Stimulated activated CD8-positive, alpha-beta memory T cell treated with anti-CD3 and anti-CD28 coated beads, Interleukin-2, amount 100 ng/mL, for 1 hour (primary cell): ENCODE measurements around the gene FAM83F.

Source experiments
- DNase-seq, 2 donors: peaks; one replicate each; pipeline ENCODE4 v3.0.0-alpha.2; 2020; ENCODE audit warnings: low read depth in 2 of 2

FAM83F gene

DNA sequence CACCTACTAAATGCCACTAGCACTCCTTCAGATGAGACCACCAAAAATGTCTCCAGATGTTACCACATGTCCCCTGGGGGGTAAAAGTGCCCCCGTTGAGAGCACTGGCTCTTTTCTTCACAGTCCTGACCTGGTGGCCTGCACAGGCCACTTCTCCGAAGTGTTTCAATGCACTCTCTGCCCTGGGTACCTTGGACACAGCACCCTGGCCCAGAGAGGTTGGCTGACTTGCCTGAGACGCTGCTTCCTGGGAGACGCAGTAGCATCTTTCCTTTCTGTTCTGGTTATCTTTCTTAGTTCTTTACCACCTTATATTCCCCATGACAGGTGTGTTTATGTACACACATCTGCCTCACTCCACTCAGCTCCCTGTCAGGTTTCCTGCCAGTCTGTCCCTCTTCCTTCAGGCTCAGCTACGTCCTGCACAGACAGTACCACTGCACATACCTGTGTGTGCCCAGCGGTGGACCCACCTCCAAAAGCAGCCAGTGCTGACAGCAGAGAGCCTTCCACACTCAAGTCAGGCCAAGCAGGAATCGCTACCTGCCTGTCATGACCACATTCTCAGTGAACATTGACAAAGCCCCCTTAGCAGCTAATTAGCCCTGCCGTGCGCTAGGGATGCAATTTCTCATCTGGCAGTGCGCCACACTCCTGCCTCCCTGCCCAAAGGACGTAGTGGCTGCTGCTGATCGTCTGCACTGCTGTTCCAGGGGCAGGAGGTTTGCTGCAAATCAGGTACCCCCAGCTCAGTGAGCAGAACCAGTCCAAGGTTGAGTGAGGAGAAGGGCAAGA is 39.0 kb downstream of the FAM83F start:
- no peak for DNase-seq

DNA sequence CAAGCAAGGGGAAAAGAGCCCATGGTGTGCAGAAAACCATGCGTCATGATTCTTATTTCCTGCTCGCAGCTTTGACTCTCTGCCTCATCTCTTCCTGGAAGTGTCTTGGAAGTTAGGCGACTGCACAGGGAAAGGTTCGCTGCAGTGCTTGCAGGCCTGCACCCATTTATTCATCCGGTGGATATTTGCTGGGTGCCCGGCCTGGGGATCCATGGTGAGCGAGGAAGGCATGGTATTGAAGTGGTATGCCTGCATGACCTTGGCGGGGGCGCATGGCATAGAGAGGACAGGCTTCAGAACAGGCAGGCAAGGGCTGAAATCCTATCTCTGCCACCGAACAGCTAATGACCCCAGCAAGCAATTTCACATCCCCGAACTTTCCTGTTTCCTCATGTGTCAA is 40.6 kb downstream of the FAM83F start:
- no peak for DNase-seq

DNA sequence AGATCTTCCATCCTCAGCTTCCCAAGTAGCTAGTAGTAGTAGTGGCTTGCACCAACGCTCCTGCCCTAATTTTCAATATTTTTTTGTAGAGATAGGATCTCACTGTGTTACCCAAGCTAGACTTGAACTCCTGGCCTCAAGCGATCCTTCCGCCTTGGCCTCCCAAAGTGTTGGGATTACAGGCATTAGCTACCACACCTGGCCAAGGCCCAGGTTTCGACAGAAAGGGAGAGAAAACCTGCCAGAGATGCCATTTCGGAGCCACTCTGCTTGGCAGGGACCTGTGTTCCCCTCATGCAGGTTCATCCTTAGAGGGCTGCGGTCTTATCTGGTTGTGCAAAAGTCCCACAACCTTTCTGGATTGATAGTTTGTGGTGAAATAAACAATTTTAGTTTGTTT is 41.4 kb downstream of the FAM83F start:
- no peak for DNase-seq

DNA sequence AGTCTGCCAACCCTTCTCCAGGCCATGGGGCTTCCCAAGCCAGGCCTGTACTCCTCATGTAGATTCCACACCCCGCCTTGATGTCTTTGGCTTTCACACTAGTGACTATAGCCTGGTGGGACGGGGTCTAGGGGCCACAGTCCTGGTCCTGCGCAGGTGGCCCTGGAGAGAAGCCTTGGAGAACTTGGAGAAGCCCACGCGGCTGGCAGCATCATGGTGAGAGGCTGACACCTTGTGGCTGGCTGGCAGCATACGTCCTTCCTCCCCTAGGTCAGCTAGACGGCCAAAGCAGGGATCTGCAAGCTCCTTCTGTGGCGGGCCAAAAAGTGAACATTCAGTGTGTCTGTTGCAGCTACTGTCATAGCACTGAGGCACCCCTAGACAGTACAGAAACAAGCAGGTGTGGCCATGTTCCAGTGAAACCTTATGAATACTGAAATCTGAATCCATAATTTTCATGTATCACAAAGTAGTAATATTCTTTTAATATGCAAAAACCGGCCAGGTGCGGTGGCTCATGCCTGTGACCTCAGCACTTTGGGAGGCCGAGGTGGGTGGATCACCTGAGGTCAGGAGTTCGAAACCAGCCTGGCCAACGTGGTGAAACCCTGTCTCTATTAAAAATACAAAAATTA is 42.0 kb downstream of the FAM83F start:
- DNase-seq, result no peak

DNA sequence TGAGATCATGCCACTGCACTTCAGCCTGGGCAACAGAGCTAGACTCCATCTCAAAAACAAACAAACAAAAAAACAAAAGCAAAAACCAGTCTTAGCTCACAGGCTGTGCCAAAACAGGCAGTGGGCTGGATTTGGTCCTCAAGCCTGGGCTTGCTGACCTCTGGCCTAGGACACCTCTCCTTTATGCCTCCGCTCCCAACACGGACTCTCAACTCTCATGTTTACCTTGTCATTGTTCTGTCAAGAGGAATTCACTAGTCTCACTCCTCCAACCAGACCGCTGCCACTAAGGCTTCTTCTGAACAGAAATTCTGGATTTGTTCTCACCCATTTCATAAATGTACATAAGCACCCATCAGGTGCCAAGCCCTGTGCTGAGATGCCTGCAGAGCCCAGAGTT is 42.6 kb downstream of the FAM83F start:
- no peak for DNase-seq

DNA sequence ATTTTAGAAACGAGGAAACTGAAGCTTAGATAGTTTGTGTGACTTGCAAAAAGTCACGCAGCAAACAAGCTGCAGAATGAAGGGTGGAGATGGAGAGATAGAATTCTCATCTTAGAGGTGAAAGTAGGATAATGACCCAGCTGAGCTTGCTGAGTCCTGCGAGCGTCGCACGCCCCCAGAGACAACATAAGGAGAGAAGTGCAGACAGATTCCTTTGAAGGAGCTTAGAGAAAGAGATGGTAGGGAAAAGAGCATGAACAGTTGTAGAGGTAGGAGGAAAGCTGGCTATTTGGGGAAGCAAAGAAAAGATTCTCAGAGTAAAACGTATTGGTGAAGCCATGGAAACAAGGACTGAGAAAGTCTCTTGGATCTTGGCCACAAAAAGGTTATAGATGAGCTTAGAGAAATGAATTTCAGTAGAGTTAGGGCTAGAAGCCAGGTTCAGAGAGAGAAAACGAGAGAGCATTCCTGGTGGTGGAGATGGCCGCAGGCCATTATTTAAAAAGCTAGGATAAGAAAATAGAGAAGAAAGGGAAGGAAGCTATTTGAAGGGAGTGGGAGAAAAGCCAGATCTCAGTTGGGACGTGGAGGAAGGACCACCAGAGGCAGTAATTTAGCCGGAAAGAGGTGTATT is 44.8 kb downstream of the FAM83F start:
- DNase-seq, result no peak

DNA sequence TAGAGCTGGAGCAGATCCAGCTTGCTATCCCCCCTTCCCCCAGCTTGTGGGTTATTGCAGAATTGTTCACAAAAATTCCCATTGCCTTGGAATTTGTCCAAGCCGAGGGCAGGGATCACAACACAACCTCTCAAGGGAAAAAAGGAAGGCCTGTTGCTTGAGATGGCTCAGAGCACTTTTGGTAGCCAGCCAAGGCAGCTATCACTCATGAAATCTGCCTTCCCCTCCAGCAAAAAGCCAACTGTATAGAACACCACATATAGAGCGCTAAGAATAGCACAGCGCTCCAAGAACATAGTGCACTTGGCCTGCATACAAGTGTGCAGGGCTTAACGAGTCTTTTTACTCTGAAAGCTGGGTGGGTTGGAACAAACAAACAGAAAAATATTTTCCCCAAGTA is 46.2 kb downstream of the FAM83F start:
- DNase-seq, result no peak

DNA sequence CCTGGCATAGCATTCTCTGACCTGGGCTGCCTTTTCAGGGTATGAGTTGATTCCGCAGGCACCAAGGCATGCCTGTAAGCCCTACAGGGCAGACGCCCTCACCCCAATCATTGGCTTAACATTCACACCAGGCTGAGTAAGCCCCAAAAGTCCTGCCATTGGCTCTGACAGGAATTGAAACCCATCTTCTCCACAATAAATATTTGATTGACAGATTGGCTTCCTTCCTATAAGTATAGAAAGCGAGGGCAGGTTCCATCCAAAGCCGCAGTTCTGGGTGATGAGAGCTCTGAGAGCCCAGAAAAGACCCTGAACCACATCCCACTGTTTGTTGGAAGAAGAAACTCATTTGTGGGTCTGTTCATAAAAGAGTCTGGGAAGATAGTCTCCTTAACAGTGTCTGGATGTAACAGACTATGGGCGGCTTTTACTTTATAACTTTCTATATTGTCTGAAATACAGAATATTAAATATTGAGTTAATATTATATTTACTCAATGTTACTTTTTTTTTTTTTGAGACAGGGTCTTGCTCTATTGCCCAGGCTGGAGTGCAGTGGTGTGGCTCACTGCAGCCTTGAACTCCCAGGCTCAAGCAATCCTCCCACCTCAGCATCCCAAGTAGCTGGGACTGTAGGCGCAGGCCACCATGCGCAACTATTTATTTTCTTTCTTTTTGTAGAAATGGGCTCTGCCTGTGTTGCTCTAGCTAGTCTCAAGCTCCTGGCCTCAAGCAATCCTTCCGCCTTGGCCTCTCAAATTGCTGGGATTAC is 46.8 kb downstream of the FAM83F start:
- no peak for DNase-seq

DNA sequence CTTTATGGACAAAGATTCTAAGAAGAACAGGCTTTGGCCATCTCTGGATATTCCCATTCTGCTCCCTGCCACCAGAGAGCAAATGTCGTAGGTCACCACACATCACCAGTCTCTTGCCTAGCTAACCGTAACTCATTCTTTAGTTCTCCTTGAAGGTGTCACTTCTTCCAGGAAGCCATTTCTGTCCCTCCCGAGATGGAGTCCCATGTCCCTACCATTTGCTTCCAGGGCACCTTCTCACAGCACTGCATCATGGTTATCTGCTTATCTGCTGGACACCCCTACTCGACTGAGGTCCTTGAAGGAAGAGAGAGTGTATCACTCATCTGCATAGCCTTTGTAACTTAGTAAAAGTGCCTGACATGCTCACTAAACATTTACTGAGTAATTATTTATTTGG is 47.6 kb downstream of the FAM83F start:
- DNase-seq, result no peak

DNA sequence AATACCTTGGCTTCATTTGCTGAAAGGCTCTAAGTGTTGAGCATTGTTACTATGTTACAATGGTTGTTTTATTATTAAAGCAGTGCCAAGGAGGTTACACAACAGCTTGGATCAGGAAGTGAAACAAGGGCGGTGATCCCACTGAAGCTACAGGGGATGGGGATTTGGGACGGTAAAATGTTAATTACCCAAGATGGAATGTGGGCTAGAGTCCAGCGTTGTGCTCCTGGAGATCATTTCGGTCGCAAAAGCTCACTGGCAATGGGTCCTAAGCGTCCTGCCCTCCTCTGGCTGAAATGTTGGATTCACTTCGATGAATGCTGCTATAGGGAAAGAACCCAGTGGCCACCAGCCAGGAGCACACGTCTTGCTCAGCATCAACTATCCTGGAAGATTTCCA is 48.3 kb downstream of the FAM83F start:
- no peak for DNase-seq

DNA sequence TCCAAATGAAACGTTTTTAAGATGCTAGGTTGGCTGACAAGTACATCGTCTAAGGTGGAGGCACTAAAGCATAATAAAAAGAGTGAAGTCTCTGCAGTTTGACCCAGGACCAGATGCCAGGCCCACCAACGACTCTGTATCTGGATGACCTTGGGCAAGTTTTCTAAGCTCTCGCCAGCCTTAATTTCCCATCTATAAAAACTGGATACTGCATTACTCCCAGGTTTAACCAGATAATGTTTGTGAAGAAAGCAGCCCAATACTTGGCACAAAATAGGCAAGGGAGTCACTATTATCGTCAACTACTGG is 49.0 kb downstream of the FAM83F start:
- DNase-seq, result no peak

DNA sequence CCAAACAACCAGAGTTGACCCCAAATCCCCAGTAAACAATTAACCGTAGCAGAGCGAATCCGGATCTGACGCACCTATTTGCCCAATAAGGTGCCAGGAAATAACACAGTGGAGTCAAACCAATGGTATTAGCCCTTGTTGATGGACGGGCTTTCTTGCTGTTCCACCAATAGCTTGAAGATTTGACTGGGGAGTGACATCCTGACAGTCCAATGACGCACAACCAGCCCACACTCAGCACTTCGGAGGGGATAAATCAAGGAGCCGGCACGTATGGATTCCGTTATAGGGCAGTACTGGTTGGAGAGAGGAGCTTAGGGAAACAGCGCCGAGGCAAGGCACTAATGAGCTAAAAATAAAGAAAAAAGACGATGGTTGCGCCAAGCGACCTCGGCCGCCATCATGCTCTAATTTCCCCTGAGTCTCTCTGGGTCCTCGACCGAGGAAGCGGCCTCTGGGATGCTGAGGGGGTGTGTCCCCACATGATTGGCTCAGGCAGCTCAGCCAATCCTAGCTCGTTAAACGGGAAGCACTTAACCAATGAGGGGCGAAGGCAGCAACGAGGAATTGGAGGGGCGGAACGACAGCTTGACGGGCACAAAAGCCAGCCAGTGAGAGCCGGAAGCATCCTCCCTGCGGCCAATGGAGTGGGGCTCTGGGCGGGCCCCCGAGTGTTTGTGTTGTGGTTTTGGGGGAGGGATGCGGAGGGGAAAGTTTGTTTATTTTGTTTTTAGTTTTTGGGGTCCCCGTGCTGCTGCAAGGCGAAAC is 49.5 kb downstream of the FAM83F start:
- DNase-seq, result peak; percentile 96

DNA sequence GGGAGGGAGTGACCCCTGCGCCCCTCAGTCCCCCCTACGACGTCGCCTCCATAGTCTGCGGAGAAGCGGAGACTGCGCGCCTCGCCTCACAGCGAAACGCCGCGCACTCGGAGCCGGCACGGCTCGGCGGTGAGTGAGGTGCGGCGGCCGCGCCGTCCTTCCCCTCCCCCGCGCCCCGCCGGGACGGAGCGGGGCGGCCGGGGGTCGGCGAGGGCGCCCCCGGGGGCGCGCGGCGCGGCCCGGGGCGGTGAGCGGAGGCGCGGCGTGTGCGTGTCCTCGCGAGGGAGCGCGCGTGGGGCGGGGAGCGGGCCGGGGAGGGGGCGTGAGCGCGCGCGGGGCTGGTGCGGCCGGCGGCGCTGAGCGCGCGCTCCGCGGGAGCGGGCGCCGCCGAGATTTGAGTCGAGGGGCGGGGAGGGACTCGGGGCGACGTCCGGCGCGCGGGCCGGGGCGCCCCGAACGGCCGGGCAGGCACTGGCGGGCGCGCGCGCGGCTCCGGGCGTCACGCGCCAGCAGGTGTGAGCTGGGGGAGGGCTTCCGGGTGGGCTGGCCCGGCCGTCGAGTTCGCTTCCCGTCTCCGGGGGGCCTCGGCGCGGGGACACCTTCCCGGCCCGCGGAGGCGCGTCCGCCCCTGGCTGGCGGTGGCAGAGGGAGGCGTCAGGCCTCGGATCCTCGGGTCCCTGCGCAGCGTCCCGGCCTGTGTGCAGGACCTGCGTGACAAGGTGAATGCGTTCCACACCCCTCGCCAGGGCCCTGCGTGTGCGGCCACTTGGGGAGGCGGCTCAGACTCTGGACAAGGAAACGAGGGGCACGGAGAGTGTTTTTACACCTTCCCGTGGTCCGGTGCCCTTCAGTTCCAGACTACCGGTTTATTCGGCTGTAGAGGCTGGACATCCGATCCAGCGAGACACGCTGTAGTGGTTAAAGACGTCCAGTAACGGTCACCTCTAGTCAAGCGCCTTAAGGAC is 50.4 kb downstream of the FAM83F start:
- peak; percentile 55 to 56 for DNase-seq

DNA sequence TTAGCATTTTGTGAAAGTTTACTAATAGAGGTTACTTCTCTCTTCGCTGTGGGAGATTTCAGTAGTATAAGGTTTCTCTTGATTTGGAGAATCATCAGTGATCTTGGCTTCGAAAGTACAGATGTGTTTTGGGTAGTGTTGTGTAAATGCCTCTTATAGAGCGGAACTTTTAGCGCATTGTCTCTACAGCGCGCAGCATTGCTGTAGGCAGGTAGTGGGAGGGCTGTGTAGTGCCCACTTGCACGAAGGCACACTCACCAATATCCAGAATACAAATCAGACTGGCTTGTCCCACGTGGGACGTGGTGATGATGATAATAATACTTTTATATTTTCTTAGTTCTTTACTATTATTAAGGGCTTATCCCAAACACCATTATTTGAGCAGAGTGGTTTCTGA is 51.4 kb downstream of the FAM83F start:
- DNase-seq, result no peak

DNA sequence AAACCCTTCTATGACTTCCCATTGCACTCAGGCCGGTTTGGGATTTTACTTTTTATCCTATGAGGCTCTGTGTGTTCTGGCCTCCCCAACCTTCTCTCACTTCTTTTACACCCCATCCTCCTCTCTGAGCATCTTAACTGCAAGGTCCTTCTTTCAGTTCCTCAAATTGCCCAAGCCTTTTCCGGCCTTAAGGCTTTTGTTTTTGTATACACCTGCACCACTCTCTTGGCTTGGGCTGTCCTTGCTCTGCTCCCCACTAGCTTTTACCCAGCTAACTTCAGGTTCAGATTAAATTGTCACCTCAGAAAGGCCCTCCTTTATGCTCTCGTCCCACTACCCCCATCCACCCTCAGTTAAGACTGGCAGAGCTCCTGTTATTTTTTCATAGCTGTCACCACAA is 55.5 kb downstream of the FAM83F start:
- no peak for DNase-seq

DNA sequence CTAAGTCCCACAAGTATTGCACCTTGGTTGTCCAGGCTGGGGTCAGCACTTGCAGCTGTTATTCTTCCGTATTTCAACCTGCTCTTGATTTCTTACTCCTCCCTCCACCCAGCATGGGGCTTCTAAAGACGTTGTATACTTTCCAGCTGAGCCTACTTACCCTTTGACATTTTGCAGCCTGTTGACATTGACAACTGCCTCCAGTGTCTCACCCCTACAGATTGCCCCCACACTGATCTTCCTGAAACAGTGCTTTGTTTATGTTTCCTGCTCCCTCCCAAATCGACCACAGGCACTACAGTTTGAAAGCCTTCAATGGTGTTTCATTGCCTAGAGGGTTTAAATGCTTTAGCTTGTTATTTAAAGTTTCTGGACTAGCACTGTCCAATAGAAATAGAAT is 56.6 kb downstream of the FAM83F start:
- no peak for DNase-seq

DNA sequence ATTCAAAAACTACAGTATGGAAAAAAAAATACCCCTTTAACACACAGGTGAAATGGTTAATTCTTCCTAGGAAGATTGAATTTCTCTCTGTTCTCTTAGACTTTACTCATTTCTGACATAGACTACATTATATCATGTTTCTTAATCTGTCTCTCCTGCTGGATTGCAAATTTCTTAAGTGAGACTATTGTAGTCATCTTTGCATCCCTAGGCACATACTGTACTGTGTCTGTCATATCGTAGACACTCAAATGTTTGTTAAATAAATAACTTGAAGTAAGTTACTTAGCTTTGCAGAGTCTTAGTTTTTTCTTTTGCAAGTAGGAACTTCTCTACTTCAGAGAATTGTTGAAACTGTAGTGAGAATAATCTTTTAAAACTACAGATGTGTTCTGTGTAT is 58.7 kb downstream of the FAM83F start:
- no peak for DNase-seq

DNA sequence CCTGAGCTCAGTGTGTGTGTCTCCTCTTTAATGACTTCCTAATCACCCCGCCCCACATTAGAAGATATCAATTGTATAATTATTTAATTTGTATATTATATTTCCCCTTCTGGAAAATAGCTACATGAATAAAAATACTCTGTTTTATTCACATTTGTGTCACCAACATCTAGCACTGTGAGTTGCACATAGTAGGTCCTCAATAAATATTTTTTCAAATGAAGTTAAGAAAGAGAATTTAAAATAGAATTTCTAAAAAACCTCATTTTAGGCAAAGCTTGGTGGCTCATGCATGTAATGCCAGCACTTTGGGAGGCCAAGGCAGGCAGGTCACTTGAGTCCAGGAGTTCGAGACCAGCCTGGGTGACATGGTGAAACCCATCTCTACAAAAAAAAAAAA is 59.7 kb downstream of the FAM83F start:
- no peak for DNase-seq

DNA sequence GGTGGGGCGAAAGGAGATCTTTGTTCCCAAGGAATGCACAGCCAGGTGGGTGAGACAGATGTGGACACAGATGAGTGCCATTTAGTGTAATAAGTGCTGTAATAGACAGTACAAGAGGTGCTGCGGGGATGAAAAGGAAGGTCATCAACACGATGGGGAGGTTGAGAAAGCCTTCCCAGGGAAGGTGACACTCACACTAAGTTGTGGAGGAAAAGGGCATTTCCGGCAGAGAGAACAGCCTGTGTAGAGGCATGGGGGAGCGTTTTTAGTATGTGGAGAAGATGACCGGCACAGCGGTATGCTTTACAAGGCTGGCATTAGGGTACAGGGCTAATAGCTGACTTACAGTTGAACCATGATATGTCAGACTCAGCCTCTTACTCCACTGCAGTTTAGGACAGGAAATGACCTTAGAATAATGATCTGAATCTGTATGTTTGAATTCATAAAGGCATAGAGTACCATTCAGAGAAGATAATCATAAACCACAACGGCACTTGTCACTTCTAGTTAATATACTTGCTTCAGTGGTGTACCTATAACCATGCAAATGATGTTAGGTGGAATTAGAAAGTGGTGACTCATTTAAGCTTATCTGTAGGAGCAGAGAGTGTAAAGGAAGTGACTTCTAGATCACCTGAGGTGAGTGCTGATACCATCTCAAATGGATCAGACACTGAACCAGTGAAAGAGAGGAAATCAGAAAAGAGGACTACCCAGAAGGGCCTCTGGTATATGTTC is 60.6 kb downstream of the FAM83F start:
- no peak for DNase-seq

DNA sequence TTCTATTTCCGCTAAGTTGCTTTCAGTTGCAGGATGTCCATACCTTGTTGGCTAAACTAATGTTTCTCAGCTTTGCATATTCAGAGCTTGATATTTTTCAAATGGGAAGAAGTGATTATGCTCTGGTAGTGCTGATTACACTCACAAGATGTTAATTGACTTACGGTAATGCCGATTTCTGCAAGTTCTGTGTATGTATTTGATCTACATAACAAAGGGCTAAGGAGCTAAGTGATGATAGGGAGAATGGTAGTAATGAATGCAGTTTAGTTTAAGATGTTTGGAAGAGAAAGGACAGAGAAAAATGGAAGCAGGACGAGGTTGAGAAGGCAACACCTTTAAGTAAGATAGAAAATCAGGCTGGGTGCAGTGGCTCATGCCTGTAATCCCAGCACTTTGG is 61.4 kb downstream of the FAM83F start:
- no peak for DNase-seq
